ENCODE data around the gene PVRIG.
"Not testable (repeated sequence)": the region's sequence is repeated elsewhere in the genome, so short reads cannot be mapped to it uniquely, and the experiment has no call there.

The PVRIG gene

DNA sequence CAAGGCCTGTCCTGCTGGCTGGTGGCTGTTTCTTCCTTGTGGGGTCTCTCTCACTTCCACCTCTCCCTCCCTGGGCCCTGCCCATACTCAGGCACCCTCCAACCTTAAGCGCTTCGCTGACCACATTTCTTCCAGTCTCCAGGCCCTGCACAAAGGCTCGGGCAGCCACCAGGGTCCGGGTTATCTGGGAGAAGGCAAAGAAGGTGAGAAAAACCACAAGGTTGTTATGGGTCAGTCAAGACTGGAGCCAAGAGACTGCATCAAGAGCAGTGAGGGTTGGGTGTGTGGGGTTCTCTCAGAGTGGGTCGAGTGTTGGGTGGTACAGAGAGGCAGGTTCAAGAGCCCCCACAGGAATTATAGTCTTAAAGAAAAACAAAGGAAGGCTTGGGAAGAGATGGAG is 45.2 kb upstream of the PVRIG start:
- TF ChIP-seq ARNT (IDR thresholded peaks at IDR 0.05) (no peak), SP1 (IDR thresholded peaks at IDR 0.05) (no peak), CTBP1 (IDR thresholded peaks at IDR 0.05; ENCODE audit: borderline replicate concordance) (no peak), ZNF384 (IDR thresholded peaks at IDR 0.05) (no peak), HDGF (IDR thresholded peaks at IDR 0.05; ENCODE audit: borderline replicate concordance) (no peak), L3MBTL2 (conservative IDR thresholded peaks at IDR 0.05) (no peak), FOXM1 (IDR thresholded peaks at IDR 0.05; ENCODE audit: borderline replicate concordance) (no peak), LEF1 (IDR thresholded peaks at IDR 0.05; ENCODE audit: borderline replicate concordance) (no peak), FOXK2 (IDR thresholded peaks at IDR 0.05) (no peak), TARDBP (IDR thresholded peaks at IDR 0.05) (no peak), FOXA1 (IDR thresholded peaks at IDR 0.05) (no peak), NFRKB (IDR thresholded peaks at IDR 0.05) (no peak), ELF4 (IDR thresholded peaks at IDR 0.05) (no peak), BHLHE40 (IDR thresholded peaks at IDR 0.05; ENCODE audit: borderline replicate concordance) (no peak), SUZ12 (IDR thresholded peaks at IDR 0.05) (no peak)
- TF ChIP-seq, protein P1, sequence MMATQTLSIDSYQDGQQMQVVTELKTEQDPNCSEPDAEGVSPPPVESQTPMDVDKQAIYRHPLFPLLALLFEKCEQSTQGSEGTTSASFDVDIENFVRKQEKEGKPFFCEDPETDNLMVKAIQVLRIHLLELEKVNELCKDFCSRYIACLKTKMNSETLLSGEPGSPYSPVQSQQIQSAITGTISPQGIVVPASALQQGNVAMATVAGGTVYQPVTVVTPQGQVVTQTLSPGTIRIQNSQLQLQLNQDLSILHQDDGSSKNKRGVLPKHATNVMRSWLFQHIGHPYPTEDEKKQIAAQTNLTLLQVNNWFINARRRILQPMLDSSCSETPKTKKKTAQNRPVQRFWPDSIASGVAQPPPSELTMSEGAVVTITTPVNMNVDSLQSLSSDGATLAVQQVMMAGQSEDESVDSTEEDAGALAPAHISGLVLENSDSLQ (IDR thresholded peaks at IDR 0.05) = no peak
- ChIA-PET POLR2A (no interaction called here), CTCF (no interaction called here)
- DNase-seq (ENCODE audit: extremely low spot score) = no peak

DNA sequence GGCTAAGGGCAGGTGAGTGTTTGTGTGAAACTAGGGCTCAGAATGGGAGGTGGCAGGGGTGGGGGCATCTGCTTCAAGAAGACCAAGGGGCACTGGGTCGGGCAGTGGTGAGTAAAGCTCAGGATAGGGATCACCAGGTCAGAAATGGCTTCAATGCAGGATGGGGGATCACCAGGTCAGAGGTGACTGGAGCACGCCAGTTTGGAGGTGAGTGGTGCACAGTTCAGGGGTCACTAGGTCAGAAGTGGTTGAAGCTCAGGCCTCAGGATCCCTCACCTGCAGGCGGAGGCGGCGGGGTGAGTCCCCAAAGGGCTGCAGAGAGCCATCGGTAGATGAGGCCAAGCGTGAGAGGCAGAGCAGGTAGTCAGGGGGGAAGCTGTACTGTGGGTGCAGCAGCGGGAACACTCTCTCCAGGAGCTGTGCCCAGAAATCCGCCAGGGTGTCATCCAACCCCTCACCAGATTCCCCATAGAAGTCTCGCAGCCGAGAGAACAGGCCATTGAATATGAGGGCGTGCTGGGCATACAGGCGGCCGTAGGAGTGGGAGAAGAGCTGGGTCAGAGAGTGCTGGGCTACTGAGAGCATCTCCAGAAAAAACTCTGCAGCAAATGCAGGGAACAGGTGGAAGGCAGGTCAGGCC is 44.3 kb upstream of the PVRIG start:
- no peak for DNase-seq (ENCODE audit: extremely low spot score)
- TF ChIP-seq ARNT (IDR thresholded peaks at IDR 0.05) = no peak
- no peak for TF ChIP-seq SUZ12 (IDR thresholded peaks at IDR 0.05)
- no peak for TF ChIP-seq FOXM1 (IDR thresholded peaks at IDR 0.05; ENCODE audit: borderline replicate concordance)
- TF ChIP-seq L3MBTL2 (conservative IDR thresholded peaks at IDR 0.05) = no peak
- no peak for TF ChIP-seq BHLHE40 (IDR thresholded peaks at IDR 0.05; ENCODE audit: borderline replicate concordance)
- no peak for TF ChIP-seq TARDBP (IDR thresholded peaks at IDR 0.05)
- TF ChIP-seq FOXK2 (IDR thresholded peaks at IDR 0.05) = no peak
- no peak for TF ChIP-seq HDGF (IDR thresholded peaks at IDR 0.05; ENCODE audit: borderline replicate concordance)
- no peak for TF ChIP-seq NFRKB (IDR thresholded peaks at IDR 0.05)
- TF ChIP-seq FOXA1 (IDR thresholded peaks at IDR 0.05) = no peak
- no peak for TF ChIP-seq ZNF384 (IDR thresholded peaks at IDR 0.05)
- no peak for TF ChIP-seq LEF1 (IDR thresholded peaks at IDR 0.05; ENCODE audit: borderline replicate concordance)
- no peak for TF ChIP-seq ELF4 (IDR thresholded peaks at IDR 0.05)
- TF ChIP-seq CTBP1 (IDR thresholded peaks at IDR 0.05; ENCODE audit: borderline replicate concordance) = no peak
- TF ChIP-seq SP1 (IDR thresholded peaks at IDR 0.05) = no peak
- TF ChIP-seq, protein P1 (IDR thresholded peaks at IDR 0.05) = no peak
- POLR2A ChIA-PET = no interaction called here
- CTCF ChIA-PET = interaction anchor here (0.6 kb wide), 1 partner anchor 41 kb away, joined by 9 read pairs; no protein-coding TSS in a partner anchor

- no peak for DNase-seq (ENCODE audit: extremely low spot score)
- TF ChIP-seq SP1 (IDR thresholded peaks at IDR 0.05) (no peak), FOXA1 (IDR thresholded peaks at IDR 0.05) (no peak), FOXM1 (IDR thresholded peaks at IDR 0.05; ENCODE audit: borderline replicate concordance) (no peak), BHLHE40 (IDR thresholded peaks at IDR 0.05; ENCODE audit: borderline replicate concordance) (no peak), TARDBP (IDR thresholded peaks at IDR 0.05) (no peak), CTBP1 (IDR thresholded peaks at IDR 0.05; ENCODE audit: borderline replicate concordance) (no peak), SUZ12 (IDR thresholded peaks at IDR 0.05) (no peak), L3MBTL2 (conservative IDR thresholded peaks at IDR 0.05) (no peak), LEF1 (IDR thresholded peaks at IDR 0.05; ENCODE audit: borderline replicate concordance) (no peak), ZNF384 (IDR thresholded peaks at IDR 0.05) (no peak), ELF4 (IDR thresholded peaks at IDR 0.05) (no peak), ARNT (IDR thresholded peaks at IDR 0.05) (no peak), NFRKB (IDR thresholded peaks at IDR 0.05) (no peak), HDGF (IDR thresholded peaks at IDR 0.05; ENCODE audit: borderline replicate concordance) (no peak), FOXK2 (IDR thresholded peaks at IDR 0.05) (no peak)
- TF ChIP-seq, protein P1 (IDR thresholded peaks at IDR 0.05) = no peak
- ChIA-PET POLR2A (interaction anchor here (1.0 to 1.7 kb wide), 6 partner anchors 9 to 75 kb away, joined by 3 to 12 read pairs (median 3); partner anchors contain the start of genes AP4M1, GAL3ST4 and LAMTOR4), CTCF (interaction anchor here (0.6 to 1.3 kb wide), 4 partner anchors 9 to 42 kb away, joined by 3 to 9 read pairs (median 4); no protein-coding TSS in a partner anchor)
Measured at GRCh38 chr7:100176096-100177044, 43.4 kb upstream of the PVRIG start.

- ChIA-PET POLR2A (interaction anchor here (0.5 to 1.7 kb wide), 8 partner anchors 10 to 76 kb away, joined by 3 to 12 read pairs (median 3); partner anchors contain the start of genes AP4M1, GAL3ST4 and LAMTOR4), CTCF (interaction anchor here (0.6 to 1.3 kb wide), 5 partner anchors 10 to 391 kb away, joined by 3 to 6 read pairs (median 4); no protein-coding TSS in a partner anchor)
- peak; percentile 96 for DNase-seq (ENCODE audit: extremely low spot score)
- TF ChIP-seq HDGF (IDR thresholded peaks at IDR 0.05; ENCODE audit: borderline replicate concordance) = 0 out of 2 replicates have a peak, but pooled peaks have one; percentile 42
- no peak for TF ChIP-seq ELF4 (IDR thresholded peaks at IDR 0.05)
- peak; percentile 99 for TF ChIP-seq L3MBTL2 (conservative IDR thresholded peaks at IDR 0.05)
Measured at GRCh38 chr7:100177045-100178001, 42.4 kb upstream of the PVRIG start, which contains the start of the genes GPC2 and STAG3. GPC2 (minus strand) TSS chr7:100177381; CDS start chr7:100177199, 182 bp downstream. STAG3 (plus strand) TSS chr7:100177918; CDS start chr7:100180557, 2,639 bp downstream.

DNA sequence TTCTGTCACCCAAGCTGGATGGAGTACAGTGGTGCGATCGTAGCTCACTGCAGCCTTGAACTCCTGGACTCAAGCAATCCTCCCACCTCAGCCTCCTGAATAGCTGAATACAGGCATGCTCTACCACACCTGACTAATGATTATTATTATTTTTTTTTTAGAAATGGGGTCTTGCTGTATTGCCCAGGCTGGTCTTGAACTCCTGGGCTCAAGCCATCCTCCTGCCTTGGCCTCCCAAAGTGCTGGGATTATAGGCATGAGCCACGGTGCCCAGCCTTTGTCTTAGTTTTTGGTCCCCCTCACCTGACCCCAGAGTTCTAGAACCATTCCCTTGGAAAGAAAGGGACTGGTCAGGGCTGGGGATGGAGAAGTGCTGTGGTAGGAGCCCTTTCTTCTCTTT is 39.7 kb upstream of the PVRIG start:
- DNase-seq (ENCODE audit: extremely low spot score) = not testable (repeated sequence)
- ChIA-PET POLR2A (interaction anchor here (1.3 to 1.6 kb wide), 3 partner anchors 9 to 249 kb away, joined by 3 read pairs; partner anchors contain the start of gene ZCWPW1), CTCF (interaction anchor here (1.2 to 1.7 kb wide), 2 partner anchors 10 kb away, joined by 6 to 14 read pairs; no protein-coding TSS in a partner anchor)

DNA sequence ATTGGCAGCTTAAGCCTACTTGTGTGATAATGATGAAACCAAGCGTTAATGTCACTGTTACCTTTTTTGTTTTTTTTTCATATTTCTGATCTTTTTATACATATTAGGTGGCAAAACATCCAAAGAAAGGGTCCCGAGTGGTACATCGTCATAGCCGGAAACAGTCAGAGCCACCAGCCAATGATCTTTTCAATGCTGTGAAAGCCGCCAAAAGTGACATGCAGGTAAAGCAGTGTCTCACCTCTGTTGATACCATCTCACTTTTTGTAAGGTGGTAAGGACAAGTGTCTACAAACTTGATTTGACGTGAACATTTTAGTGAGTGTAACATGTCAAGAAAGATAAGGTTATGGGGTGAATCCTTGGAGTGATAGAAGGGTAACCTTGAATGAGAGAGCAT is 37.1 kb upstream of the PVRIG start:
- CTCF ChIA-PET; DNase-seq (ENCODE audit: extremely low spot score); POLR2A ChIA-PET: not testable (repeated sequence)

GRCh38 chr7:100183090-100183489 is 36.7 kb upstream of the PVRIG start:
- DNase-seq (ENCODE audit: extremely low spot score); POLR2A ChIA-PET; CTCF ChIA-PET: not testable (repeated sequence)
